Posterior cingulate gyrus (tissue), 11 donors: ENCODE results near the gene CLEC2D.
"Not testable (repeated sequence)": the region's sequence is repeated elsewhere in the genome, so short reads cannot be mapped to it uniquely, and the experiment has no call there.

Experiments
- DNase-seq, 10 donors: peaks; one replicate each; pipeline versions ENCODE4 v3.0.0 to v3.0.0-alpha.2; 2020 to 2021; ENCODE audit warnings: mixed read lengths in 3 of 10
- intact Hi-C: fragments of 100-400 bp; cut with DNase I; formaldehyde crosslinking; loops from one replicate; pipeline ENCODE4 v1.15.1; 2023

The CLEC2D gene

DNA sequence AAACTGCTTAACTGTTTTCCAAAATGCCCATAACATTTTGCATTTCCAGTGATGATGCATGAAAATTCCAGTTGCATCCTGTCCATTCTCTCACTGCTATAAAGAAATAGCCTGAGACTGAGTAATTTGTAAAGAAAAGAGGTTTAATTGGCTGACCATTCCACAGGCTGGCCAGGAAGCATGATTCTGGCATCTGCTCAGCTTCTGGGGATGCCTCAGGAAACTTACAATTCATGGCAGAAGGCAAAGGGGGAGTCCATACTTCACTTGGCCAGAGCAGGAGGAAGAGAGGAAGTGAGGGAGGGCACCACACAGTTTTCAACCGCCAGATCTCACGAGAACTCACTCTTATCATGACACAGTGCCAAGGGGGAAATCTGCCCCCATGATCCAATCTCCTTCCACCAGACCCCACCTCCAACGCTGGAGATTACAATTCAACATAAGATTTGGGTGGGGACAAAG, 18.2 kb upstream of the CLEC2D start:
- intact Hi-C loops, result no loop called here

DNA sequence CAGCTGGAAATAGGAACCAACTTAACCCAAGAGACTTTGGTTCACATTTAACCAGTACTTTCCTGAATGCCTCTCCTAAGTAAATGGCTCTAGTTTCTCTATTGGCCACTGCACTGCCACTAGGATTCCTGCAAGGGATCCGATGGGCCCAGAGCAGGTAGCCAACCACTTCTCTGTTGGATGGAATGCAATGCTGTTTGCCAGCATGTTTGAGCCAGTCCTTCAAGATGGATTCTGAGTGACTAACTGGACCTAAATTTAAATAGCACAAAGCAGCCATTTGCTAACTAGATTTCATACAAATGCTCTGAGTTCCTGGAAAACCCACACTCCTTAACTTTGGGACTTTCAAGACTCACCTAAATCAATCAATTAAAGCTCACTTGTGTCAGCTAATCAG, 9.5 kb upstream of the CLEC2D start:
- intact Hi-C loops, result no loop called here
- no peak for DNase-seq

More for the DNA sequence above, 18.2 kb upstream of the CLEC2D start:
- no peak for DNase-seq

DNA sequence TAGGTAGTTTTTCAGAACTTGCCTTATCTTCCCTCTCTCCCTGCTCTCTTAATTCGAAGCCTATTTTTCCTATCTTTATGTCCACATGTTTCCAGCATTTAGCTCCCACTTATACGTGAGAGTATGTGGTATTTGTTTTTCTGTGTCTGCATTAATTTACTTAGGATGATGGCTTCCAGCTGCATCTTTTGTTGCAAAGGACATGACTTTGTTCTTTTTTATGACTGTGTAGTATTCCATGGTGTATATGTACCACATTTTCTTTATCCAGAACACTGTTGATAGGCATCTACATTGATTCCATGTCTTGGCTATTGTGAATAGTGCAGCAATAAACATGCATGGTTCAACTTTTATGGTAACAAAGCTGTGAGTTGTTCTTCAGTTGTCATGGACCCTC, 7.8 kb upstream of the CLEC2D start:
- no peak for DNase-seq
- intact Hi-C loops, result no loop called here

DNA sequence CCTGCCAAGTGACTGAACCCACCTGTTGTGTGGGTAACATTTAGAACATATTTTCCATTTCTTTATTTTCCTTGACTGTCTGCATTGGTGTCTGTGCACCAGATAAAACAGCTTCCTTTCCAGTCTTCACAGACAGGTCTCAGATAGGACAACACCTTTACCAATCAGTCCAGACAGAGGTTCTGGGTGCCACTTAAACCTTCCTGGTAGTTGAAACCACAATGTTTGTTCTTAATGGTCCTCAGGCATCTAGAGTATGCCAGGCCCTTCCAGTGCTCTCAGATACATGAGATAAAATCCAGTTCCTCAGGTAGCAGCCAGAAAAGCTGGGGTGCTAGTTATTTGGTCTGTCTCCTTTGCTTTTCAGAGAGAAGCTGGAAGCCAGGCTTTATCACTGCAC, 7.0 kb upstream of the CLEC2D start:
- intact Hi-C loops, result no loop called here

DNA sequence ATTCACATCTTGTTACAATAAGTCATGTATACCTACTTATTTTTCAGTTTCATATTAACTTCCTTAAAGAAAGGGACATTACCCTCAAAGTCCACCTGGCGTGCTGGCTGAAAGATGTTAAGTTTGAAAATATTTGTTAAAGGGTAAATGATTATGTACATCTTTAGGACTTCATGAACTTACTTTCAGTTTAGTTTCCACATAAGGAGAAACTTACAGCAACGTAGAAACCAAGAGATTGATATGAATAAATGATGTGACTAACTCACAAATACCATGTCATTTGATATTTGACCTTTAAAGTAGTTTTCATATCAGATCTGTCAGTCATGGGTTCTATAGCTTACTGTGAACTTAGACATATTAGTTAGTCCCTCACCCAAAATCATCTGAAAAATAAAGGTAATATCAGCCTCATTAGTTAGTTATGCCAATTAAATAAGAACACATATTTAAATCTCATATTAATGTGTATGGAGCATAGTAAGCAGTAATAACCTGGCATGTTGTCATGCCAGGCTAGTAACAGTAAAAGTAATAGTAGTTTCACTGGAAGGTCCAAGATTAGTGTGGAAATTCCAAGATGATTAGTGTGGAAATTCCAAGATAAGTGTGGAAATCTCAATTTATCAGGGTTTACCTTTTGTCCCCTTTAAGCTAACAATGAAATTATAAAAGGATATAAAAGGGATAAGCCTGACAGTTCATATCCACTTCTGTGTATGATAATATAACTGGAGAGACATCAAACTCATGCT, 1.9 kb upstream of the CLEC2D start:
- DNase-seq, result no peak
- intact Hi-C loops, result no loop called here

More for the DNA sequence above, 7.0 kb upstream of the CLEC2D start:
- no peak for DNase-seq

DNA sequence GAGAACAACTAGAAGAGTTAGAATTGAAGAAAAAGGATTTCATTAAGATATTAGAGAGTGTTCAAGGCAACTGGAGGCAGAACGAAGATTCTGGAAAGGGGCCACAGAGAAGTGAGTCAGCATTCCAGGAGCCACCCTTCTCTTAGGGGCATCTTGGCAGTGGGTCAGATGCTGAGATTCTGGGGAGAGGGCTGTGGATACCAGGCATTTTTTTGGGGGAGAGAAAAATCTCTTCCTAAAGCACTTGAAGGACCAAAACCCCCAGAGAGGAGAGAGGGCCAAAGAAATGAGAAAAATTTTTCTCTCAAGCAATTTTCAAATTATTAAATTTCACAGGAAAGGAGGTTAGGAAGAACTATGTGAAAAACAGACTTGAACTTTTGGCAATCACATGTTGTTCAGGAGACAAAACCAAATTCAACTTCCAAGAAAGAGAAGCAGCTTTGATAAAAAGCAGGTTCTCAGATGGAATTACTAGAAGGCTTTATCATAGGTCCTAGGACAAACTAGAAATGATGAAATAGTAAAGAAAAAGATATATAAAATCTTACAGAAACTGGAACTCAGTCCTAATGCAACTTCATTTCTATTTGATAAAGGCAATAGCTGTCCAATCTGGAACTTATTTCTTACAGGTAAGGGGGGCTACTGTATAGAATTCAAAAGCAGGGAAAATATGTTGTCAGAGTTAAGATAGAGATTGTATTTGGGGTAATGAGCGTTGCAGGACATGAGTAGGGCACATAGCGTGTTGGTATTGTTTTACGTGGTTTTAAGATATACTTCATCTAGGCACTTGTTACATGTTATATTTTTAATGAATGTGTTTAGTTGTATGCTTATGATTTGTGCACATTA, 1.1 kb upstream of the CLEC2D start:
- DNase-seq, result no peak
- intact Hi-C loops, result no loop called here

DNA sequence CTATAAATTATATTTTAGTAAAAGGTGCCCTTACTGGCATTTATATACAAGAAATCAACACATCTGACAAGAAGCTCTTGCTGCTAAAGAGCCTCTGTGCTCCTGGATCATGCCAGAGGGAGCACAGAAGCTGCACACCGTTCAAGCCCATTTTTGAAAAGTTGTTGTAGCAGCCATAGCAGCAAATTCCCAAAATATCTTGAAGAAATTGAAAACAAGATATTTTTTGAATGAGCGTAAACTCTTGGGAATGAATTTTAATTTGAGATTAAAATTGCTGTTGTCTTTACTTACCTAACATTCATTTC, 540 bp upstream of the CLEC2D start:
- DNase-seq, result no peak
- intact Hi-C loops, result no loop called here

DNA sequence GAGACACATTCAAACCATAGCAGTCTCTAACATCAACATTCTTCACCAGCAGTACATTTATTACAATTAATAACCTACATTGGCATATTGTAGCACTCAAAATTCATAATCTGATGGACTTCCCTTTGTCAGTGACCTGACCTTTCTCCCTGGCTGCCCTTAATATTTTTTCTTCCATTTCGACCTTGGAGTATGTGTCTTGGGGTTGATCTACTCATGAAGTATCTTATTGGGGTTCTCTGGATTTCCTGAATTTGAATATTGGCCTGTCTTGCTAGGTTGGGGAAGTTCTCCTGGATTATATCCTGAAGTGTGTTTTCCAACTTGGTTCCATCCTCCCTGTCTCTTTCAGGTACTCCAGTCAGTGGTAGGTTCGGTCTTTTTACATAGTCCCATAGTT, 2.8 kb downstream of the CLEC2D start:
- DNase-seq, intact Hi-C loops: not testable (repeated sequence)

DNA sequence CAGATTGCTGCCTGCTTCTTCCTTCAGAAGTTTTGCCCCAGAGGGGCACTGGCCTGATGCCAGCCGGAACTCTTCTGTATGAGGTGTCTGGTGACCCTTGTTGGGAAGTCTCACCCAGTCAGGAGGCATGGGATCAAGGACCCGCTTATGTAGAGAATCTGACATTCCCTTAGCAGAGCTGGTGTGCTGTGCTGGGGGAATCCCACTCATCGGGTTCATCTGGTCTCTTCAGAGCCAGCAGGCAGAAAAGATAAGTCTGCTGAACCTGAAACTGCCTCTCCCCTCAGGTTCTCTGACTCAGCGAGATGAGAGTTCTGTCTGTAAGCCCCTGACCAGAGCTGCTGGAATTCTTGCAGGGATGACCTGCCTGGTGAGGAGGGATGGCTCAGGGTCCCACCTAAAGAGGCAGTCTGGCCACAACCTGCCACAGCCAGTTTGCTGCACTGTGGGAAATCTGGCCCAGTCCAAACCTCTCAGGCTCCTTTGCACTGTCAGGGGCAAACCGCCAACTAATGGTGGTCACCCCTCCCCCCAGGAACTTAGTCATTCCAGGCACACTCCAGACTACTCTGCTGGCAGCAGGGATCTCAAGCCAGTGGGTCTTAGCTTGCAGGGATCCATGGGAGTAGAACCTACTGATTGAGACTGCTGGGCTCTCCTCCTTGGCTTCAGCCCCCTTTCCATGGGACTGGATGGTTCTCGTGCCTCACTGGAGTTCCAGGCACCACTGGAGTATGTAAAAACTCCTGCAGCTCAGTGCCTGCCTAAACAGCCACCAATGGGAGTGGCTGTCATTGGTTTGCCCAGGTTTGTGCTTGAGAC, 4.1 kb downstream of the CLEC2D start:
- DNase-seq, result peak in 2 of 10 donors; percentile 11 to 71
- intact Hi-C loops, result no loop called here

DNA sequence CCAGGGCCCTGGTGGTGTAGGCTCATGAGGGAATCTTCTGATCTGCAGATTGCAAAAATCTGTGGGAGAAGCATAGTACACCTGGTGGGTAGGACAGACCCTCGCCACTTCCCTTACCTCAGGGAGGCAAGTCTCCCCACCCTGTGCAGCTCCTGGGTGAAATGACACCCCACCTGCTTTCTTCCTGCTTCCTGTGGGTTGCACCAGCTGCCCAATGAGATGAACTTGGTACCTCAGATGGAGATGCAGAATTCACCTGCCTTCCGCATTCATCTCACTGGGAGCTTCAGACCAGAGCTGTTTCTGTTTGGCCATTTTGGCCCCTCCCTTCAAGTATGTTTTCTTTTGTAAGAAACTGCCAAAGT, 4.7 kb downstream of the CLEC2D start:
- intact Hi-C loops, result no loop called here
- no peak for DNase-seq

DNA sequence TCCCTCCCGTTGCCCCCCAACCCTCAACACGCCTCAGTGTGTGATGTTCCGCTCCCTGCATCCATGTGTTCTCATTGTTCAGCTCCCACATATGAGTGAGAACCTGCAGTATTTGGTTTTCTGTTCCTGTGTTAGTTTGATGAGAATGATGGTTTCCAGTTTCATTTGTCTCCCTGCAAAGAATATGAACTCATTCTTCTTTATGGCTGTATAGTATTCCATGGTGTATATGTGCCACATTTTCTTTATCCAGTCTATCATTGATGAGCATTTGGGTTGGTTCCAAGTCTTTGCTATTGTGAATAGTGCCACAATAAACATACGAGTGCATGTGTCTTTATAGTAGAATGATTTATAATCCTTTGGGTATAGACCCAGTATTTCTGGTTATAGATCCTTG, 13.0 kb downstream of the CLEC2D start:
- intact Hi-C loops, DNase-seq: not testable (repeated sequence)

DNA sequence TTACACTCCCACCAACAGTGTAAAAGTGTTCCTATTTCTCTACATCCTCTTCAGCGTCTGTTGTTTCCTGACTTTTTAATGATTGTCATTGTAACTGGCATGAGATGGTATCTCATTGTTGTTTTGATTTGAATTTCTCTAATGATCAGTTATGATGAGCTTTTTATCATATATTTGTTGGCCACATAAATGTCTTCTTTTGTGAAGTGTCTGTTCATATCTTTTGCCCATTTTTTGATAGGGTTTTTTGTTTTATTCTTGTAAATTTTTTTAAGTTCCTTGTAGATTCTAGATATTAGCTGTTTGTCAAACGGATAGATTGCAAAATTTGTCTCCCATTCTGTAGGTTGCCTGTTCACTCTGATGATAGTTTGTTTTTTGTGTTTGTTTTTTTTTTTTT, 13.4 kb downstream of the CLEC2D start:
- intact Hi-C loops, result not testable (repeated sequence)

DNA sequence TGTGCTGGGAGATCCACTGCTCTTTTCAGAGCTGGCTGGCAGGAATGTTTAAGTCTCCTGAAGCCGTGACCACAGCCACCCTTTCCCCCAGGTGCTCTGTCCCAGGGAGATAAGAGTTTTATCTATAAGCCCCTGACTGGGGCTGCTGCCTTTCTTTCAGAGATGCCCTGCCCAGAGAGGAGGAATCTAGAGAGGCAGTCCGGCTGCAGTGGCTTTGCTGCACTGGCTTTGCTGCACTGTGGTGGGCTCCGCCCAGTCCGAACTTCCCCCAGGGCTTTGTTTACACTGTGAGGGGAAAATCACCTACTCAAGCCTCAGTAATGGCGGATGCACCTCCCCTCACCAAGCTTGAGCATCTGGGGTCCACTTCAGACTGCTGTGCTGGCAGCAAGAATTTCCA, 15.9 kb downstream of the CLEC2D start:
- peak in 1 of 10 donors; percentile 29 for DNase-seq
- intact Hi-C loops, result not testable (repeated sequence)

More for the DNA sequence above, 13.4 kb downstream of the CLEC2D start:
- DNase-seq, result not testable (repeated sequence)

DNA sequence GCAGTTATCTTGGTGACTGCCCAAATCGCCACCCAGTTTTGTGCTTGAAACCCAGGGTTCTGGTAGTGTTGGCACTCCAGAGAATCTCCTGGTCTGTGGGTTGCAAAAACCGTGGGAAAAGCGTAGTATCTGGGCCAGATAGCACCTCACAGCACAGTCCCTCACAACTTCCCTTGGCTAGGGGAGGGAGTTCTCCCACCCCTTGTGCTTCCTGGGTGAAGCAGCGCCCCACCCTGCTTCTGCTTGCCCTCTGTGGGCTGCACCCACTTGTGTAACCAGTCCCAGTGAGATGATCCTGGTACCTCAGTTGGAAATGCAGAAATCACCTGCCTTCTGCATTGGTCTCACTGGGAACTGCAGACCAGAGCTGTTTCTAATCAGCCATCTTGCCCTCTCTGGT, 16.4 kb downstream of the CLEC2D start:
- intact Hi-C loops, result no loop called here
- DNase-seq, result peak in 1 of 10 donors; percentile 31

DNA sequence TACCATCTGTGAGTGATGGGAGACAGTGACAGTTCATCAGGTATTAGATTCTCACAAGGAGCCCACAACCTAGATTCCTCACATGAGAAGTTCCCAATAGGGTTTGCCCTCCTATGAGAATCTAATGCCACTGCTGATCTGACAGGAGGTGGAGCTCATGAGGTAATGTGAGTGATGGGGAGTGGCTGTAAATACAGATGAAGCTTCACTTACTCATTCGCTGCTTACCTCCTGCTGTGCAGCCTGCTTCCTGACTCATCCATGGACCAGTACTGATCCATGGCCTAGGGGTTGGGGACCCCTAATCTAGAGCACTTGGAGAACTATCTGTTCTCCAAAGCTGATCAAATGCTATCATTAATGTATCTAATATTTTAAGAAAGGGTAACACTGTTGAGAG, 17.7 kb downstream of the CLEC2D start:
- peak in 1 of 10 donors; percentile 43 for DNase-seq
- intact Hi-C loops, result no loop called here

DNA sequence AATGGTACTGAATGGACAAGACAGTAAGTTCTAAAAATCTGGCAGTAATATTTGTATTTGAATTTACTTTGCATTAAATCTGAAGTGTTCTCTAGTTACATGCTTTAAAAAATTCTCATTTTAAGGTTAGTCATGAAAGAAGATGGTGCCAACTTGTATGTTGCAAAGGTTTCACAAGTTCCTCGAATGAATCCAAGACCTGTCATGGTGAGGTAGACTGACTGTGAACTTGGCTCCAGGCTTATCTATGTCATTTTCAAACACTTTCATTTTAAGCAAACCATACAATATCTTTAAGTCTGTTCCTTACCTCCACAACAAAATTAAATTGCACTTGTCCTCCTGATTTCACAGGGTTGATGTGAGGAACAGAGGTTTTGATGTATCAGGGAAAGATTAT, 23.4 kb downstream of the CLEC2D start:
- DNase-seq, result no peak
- intact Hi-C loops, result no loop called here

DNA sequence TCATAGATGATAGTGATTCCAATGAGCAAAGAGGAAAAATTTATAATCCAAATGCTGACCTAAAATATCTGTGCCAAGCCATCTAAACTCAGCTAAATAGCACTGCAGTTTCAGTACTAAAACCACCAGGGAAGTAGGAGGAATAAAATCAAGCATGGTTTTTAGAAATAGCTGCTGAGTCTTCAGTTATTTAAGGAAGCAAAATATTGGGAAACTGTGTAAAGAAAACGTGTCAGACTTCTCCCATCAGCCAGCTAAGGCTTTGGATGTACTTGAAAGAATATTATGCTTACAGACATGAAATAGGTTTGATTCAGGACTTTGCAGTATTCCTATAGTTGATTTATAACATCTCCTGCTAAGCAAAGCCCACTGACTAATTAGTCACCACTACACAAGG, 24.7 kb downstream of the CLEC2D start:
- intact Hi-C loops, result no loop called here
- no peak for DNase-seq

DNA sequence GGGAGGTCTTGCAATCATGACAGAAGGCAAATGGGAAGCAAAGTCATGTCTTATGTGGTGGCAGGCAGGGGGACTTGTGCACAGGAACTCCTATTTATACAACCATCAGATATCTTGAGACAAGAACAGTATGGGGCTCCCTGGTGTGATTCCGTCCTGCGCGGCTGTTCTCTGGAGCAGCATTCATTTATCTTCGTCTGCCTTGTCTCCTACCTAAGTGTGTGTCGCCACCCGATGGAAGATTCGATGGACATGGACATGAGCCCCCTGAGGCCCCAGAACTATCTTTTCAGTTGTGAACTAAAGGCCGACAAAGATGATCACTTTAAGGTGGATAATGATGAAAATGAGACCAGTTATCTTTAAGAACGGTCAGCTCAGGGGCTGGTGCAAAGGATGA, 25.6 kb downstream of the CLEC2D start:
- intact Hi-C loops, result not testable (repeated sequence)

DNA sequence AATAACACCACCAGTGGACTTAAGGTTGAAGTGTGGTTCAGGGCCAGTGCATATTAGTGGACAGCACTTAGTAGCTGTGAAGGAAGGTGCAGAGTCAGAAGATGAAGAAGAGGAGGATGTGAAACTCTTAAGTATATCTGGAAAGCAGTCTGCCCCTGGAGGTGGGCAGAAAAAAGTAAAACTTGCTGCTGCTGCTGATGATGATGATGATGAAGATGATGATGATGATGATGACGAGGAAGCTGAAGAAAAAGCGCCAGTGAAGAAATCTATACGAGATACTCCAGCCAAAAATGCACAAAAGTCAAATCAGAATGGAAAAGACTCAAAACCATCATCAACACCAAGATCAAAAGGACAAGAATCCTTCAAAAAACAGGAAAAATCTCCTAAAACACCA, 26.1 kb downstream of the CLEC2D start:
- DNase-seq, intact Hi-C loops: not testable (repeated sequence)

More for the DNA sequence above, 25.6 kb downstream of the CLEC2D start:
- peak in 1 of 10 donors; percentile 43 for DNase-seq

DNA sequence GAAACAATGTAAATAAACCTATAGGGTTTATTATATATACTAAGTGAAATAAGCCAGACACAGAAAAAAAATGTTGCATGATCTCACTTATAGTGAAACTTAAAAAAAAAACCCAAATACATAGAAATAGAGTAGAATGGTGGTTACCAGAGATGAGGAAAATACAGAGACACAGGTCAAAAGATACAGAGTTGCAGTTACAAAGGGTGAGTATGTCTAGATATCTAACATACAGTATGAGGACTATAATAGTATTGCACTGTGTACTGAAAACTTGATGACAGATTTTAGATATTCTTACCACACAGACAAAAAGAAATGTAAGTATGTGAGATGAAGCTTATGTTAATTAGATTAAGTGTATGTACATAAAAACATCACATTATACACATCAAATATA, 28.1 kb downstream of the CLEC2D start:
- no peak for DNase-seq
- intact Hi-C loops, result no loop called here

DNA sequence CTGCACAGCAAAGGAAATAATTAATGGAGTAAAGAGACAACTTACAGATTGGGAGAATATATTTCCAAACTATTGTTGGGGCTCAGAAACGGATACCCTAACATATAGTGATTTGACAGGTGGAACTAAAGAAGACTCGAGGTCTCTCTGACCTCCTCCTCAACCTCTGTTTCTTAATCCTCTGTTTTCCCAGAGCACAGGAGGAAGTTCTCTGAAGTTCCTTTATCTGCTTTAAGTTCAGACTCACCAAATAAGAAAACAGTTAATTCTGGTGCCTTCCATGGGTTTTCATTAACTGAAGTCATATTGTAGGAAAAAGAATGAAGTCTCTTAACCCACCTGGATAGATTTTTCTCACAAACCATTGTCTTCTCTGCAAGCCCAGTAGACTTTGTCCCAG, 29.2 kb downstream of the CLEC2D start:
- no peak for DNase-seq
- intact Hi-C loops, result no loop called here
